ENCODE results near the gene SMYD1. TPM values are rescaled to one million over a fixed set of nuclear protein-coding genes. Genes with fewer than 3 reads are reported as not detected.

SMYD1 gene
- total RNA-seq, 2 experiments from 2014 or later = not detected

GRCh38 chr2:88054782-88055370 is 12.7 kb upstream of the SMYD1 start:
- CTCF ChIA-PET = interaction anchor here (0.9 kb wide), 1 partner anchor 105 kb away, joined by 4 read pairs; no protein-coding TSS in a partner anchor
- no peak for TF ChIP-seq CTCF (IDR thresholded peaks at IDR 0.05)
- POLR2A ChIA-PET = interaction anchor here (0.6 to 2.0 kb wide), 7 partner anchors 9 to 573 kb away, joined by 3 to 6 read pairs (median 3); partner anchors contain the start of gene RNU2-63P
- H3K27me3 Mint-ChIP-seq = no peaks in the 10 kb centered on the region
- no peak for ATAC-seq (ENCODE audit: poor library complexity)
- Histone ChIP-seq H3K9me3 (ENCODE audit: control insufficient read depth in 1 of 2, insufficient read depth in 1 of 2, low read length in 2 of 2) (no peaks in the 10 kb centered on the region), H3K27ac (ENCODE audit: low read depth in 1 of 2, low read length in 2 of 2) (peak overlapping the region; percentile 90 to 97), H3K27me3 (ENCODE audit: control insufficient read depth in 1 of 2, insufficient read depth in 2 of 2, low read length in 2 of 2) (no peaks in the 10 kb centered on the region), H3K36me3 (ENCODE audit: insufficient read depth, low read length) (peaks cover 2% of the 10 kb centered on the region), H3K4me3 (ENCODE audit: low read length) (peak overlapping the region; percentile 89), H3K4me1 (ENCODE audit: insufficient read depth, low read length) (peaks cover 18% of the 10 kb centered on the region)
- peaks cover 21% of the 10 kb centered on the region for H3K36me3 Mint-ChIP-seq (ENCODE audit: low read depth)
- H3K4me1 Mint-ChIP-seq (ENCODE audit: low read depth) = peaks cover 58% of the 10 kb centered on the region
- H3K9me3 Mint-ChIP-seq = no peaks in the 10 kb centered on the region
- DNase-seq = peak in 4 of 14 experiments; percentile 4 to 39 (median 16)
- peak overlapping the region; percentile 93 for H3K27ac Mint-ChIP-seq
- intact Hi-C loops (cut with DNase I, micrococcal nuclease) = loop anchor here (2.0 to 10.0 kb wide), 4 partner anchors 38 to 1950 kb away; partner anchors contain the start of genes IMMT (in 1 of the 2), MRPL35 (in 1 of the 2), POLR1A (in 1 of the 2) and PTCD3 (in 1 of the 2)
- peak overlapping the region; percentile 96 for H3K4me3 Mint-ChIP-seq

- peaks cover 2% of the 10 kb centered on the region for H3K36me3 ChIP-seq (ENCODE audit: insufficient read depth, low read length)
- Mint-ChIP-seq H3K27ac (peak within 1 kb of the TSS; percentile 93), H3K36me3 (ENCODE audit: low read depth) (peaks cover 16% of the 10 kb centered on the region), H3K4me1 (ENCODE audit: low read depth) (peaks cover 61% of the 10 kb centered on the region), H3K9me3 (no peaks in the 10 kb centered on the region), H3K4me3 (peak within 1 kb of the TSS; percentile 96), H3K27me3 (no peaks in the 10 kb centered on the region)
- ChIA-PET POLR2A (interaction anchor here (0.8 to 2.0 kb wide), 6 partner anchors 10 to 572 kb away, joined by 3 to 6 read pairs (median 3); partner anchors contain the start of gene RNU2-63P), CTCF (interaction anchor here (0.9 kb wide), 1 partner anchor 104 kb away, joined by 4 read pairs; no protein-coding TSS in a partner anchor)
- H3K27me3 ChIP-seq (ENCODE audit: control insufficient read depth in 1 of 2, insufficient read depth in 2 of 2, low read length in 2 of 2) = no peaks in the 10 kb centered on the region
- peak within 1 kb of the TSS; percentile 90 to 97 for H3K27ac ChIP-seq (ENCODE audit: low read depth in 1 of 2, low read length in 2 of 2)
- TF ChIP-seq CTCF (IDR thresholded peaks at IDR 0.05) = no peak
- no peaks in the 10 kb centered on the region for H3K9me3 ChIP-seq (ENCODE audit: control insufficient read depth in 1 of 2, insufficient read depth in 1 of 2, low read length in 2 of 2)
- H3K4me3 ChIP-seq (ENCODE audit: low read length) = peak within 1 kb of the TSS; percentile 89
- peaks cover 18% of the 10 kb centered on the region for H3K4me1 ChIP-seq (ENCODE audit: insufficient read depth, low read length)
- peak; percentile 87 to 99 (median 94) for DNase-seq
- intact Hi-C loops (cut with DNase I, micrococcal nuclease) = loop anchor here (2.0 to 10.0 kb wide), 5 partner anchors 39 to 1951 kb away; partner anchors contain the start of genes IMMT (in 1 of the 2), MRPL35 (in 1 of the 2), POLR1A (in 1 of the 2) and PTCD3 (in 1 of the 2)
- peak; percentile 91 for ATAC-seq (ENCODE audit: poor library complexity)
These were observed 12.1 kb upstream of the SMYD1 start, which contains the start of gene KRCC1 for GRCh38 chr2:88055371-88056128. KRCC1 (minus strand) TSS chr2:88055783; CDS start chr2:88028563, 27,220 bp downstream.

- no peaks in the 10 kb centered on the region for H3K9me3 Mint-ChIP-seq
- H3K4me1 Mint-ChIP-seq (ENCODE audit: low read depth) = peaks cover 55% of the 10 kb centered on the region
- H3K27me3 Mint-ChIP-seq = no peaks in the 10 kb centered on the region
- peak overlapping the region; percentile 93 for H3K27ac Mint-ChIP-seq
- POLR2A ChIA-PET = no interaction called here
- TF ChIP-seq CTCF (IDR thresholded peaks at IDR 0.05) = no peak
- H3K9me3 ChIP-seq (ENCODE audit: control insufficient read depth in 1 of 2, insufficient read depth in 1 of 2, low read length in 2 of 2) = no peaks in the 10 kb centered on the region
- no peaks in the 10 kb centered on the region for H3K36me3 ChIP-seq (ENCODE audit: insufficient read depth, low read length)
- H3K27me3 ChIP-seq (ENCODE audit: control insufficient read depth in 1 of 2, insufficient read depth in 2 of 2, low read length in 2 of 2) = no peaks in the 10 kb centered on the region
- DNase-seq (no peak), ATAC-seq (ENCODE audit: poor library complexity) (no peak)
- intact Hi-C loops (cut with DNase I, micrococcal nuclease) = loop anchor here in 1 of 2 experiments (2.0 to 10.0 kb wide), 3 partner anchors 633 to 1953 kb away; partner anchors contain the start of genes IMMT, MRPL35, POLR1A and PTCD3
- H3K4me1 ChIP-seq (ENCODE audit: insufficient read depth, low read length) = peaks cover 18% of the 10 kb centered on the region
- CTCF ChIA-PET = no interaction called here
- no peak overlapping the region for H3K27ac ChIP-seq (ENCODE audit: low read depth in 1 of 2, low read length in 2 of 2)
- peak overlapping the region; percentile 65 for H3K4me3 Mint-ChIP-seq
- no peak overlapping the region for H3K4me3 ChIP-seq (ENCODE audit: low read length)
- H3K36me3 Mint-ChIP-seq (ENCODE audit: low read depth) = peaks cover 16% of the 10 kb centered on the region
These were observed 10.2 kb upstream of the SMYD1 start for GRCh38 chr2:88057437-88057844.
